GM21528 (cell line): ENCODE measurements around the gene CUX1.
"Not testable (repeated sequence)": the region's sequence is repeated elsewhere in the genome, so short reads cannot be mapped to it uniquely, and the experiment has no call there.

Experiments
- ATAC-seq: cut with Tn5 transposase; IDR thresholded peaks from one replicate; pipeline ENCODE4 v1.9.1; 2021; ENCODE audit warnings: mild to moderate bottlenecking, moderate library complexity; ENCODE audit not compliant: unreplicated experiment, low FRiP score

The CUX1 gene

GRCh38 chr7:101820703-101821102 is 3.3 kb downstream of the CUX1 start:
- ATAC-seq: no peak

- ATAC-seq: not testable (repeated sequence)
Observed at GRCh38 chr7:101822632-101823031, 5.2 kb downstream of the CUX1 start.

GRCh38 chr7:101823096-101823495 is 5.7 kb downstream of the CUX1 start:
- ATAC-seq: no peak

GRCh38 chr7:101823596-101823995 is 6.2 kb downstream of the CUX1 start:
- ATAC-seq: no peak

GRCh38 chr7:101824440-101824839 is 7.0 kb downstream of the CUX1 start:
- no peak for ATAC-seq

- no peak for ATAC-seq
Observed at GRCh38 chr7:101826081-101826835, 8.8 kb downstream of the CUX1 start.

GRCh38 chr7:101828301-101829020 is 11.0 kb downstream of the CUX1 start:
- no peak for ATAC-seq

GRCh38 chr7:101829374-101829773 is 11.9 kb downstream of the CUX1 start:
- no peak for ATAC-seq

- no peak for ATAC-seq
Observed at GRCh38 chr7:101829821-101830220, 12.4 kb downstream of the CUX1 start.

- not testable (repeated sequence) for ATAC-seq
Observed at GRCh38 chr7:101831396-101831795, 14.0 kb downstream of the CUX1 start.

GRCh38 chr7:101832205-101832631 is 14.8 kb downstream of the CUX1 start:
- no peak for ATAC-seq

GRCh38 chr7:101832685-101833375 is 15.4 kb downstream of the CUX1 start:
- ATAC-seq: no peak

- ATAC-seq: no peak
Observed at GRCh38 chr7:101833799-101834198, 16.4 kb downstream of the CUX1 start.

GRCh38 chr7:101835136-101835535 is 17.7 kb downstream of the CUX1 start:
- ATAC-seq: no peak

- ATAC-seq: not testable (repeated sequence)
Observed at GRCh38 chr7:101837433-101837832, 20.0 kb downstream of the CUX1 start.

GRCh38 chr7:101838837-101839483 is 21.5 kb downstream of the CUX1 start:
- no peak for ATAC-seq

- ATAC-seq: no peak
Observed at GRCh38 chr7:101841328-101841727, 23.9 kb downstream of the CUX1 start.

GRCh38 chr7:101843293-101844271 is 26.2 kb downstream of the CUX1 start:
- no peak for ATAC-seq

- ATAC-seq: no peak
Observed at GRCh38 chr7:101845974-101846373, 28.5 kb downstream of the CUX1 start.
